CD4-positive, alpha-beta T cell (primary cell): ENCODE results near the gene FARSB. TPM values are rescaled to one million over a fixed set of nuclear protein-coding genes. Genes with fewer than 3 reads are reported as not detected.

Experiments
- ATAC-seq: fragments of 200-7000 bp; cut with Tn5 transposase; one replicate; pipeline ENCODE4 v1.10.0; 2022; ENCODE audit warnings: mild to moderate bottlenecking; ENCODE audit not compliant: poor library complexity
- CTCF ChIA-PET: fragments of 350-600 bp; sonication (Branson Sonifier 250); formaldehyde crosslinking; loops from one replicate; lab custom pipeline; 2021; ENCODE audit warnings: antibody characterized with exemption, inconsistent platforms; lab: Charles Lee
- POLR2A ChIA-PET: fragments of 350-600 bp; sonication (Branson Sonifier 250); formaldehyde crosslinking; loops from one replicate; lab custom pipeline; 2021; ENCODE audit warnings: antibody characterized with exemption, inconsistent platforms; lab: Charles Lee
- DNase-seq, 14 experiments: peaks; one replicate each; pipeline ENCODE4 v3.0.0-alpha.2; 2013 to 2020; ENCODE audit warnings: mixed read lengths in 2 of 14
- H3K27ac ChIP-seq, 2 donors: one replicate each; pipeline versions ENCODE4 v1.5.1 to v1.7.0; 2013; ENCODE audit warnings: low read length in 2 of 2, low read depth in 1 of 2, mild to moderate bottlenecking in 1 of 2
- H3K27me3 ChIP-seq, 2 experiments: 1 replicate in 1 of 2; 2 replicates in 1 of 2; pipeline versions ENCODE4 v1.6.1 to v1.7.0; 2013; ENCODE audit warnings: low read length in 2 of 2, control low read depth in 1 of 2, mild to moderate bottlenecking in 1 of 2, moderate library complexity in 1 of 2; ENCODE audit not compliant: insufficient read depth in 2 of 2, control insufficient read depth in 1 of 2
- H3K36me3 ChIP-seq: one replicate; pipeline ENCODE4 v1.6.1; 2013; ENCODE audit warnings: low read length, control low read depth; ENCODE audit not compliant: insufficient read depth
- H3K4me1 ChIP-seq: one replicate; pipeline ENCODE4 v1.6.1; 2013; ENCODE audit warnings: low read length, control low read depth; ENCODE audit not compliant: insufficient read depth
- H3K4me3 ChIP-seq: one replicate; pipeline ENCODE4 v1.5.1; 2013; ENCODE audit warnings: mild to moderate bottlenecking, low read length, moderate library complexity
- H3K9me3 ChIP-seq, 2 experiments: 1 replicate in 1 of 2; 2 replicates in 1 of 2; pipeline versions ENCODE4 v1.6.1 to v1.7.0; 2013; ENCODE audit warnings: low read length in 2 of 2, mild to moderate bottlenecking in 2 of 2, control low read depth in 1 of 2, moderate library complexity in 1 of 2; ENCODE audit not compliant: control insufficient read depth in 1 of 2, insufficient read depth in 1 of 2
- H3K27ac Mint-ChIP-seq: one replicate; pipeline ENCODE4 v1.8.0; 2020; ENCODE audit warnings: mixed read lengths
- H3K27me3 Mint-ChIP-seq: one replicate; pipeline ENCODE4 v1.8.0; 2021; ENCODE audit warnings: mixed read lengths
- H3K36me3 Mint-ChIP-seq: one replicate; pipeline ENCODE4 v1.8.0; 2021; ENCODE audit warnings: low read depth, mixed read lengths
- H3K4me1 Mint-ChIP-seq: one replicate; pipeline ENCODE4 v1.8.0; 2021; ENCODE audit warnings: low read depth, mixed read lengths
- H3K4me3 Mint-ChIP-seq: one replicate; pipeline ENCODE4 v1.8.0; 2020; ENCODE audit warnings: mild to moderate bottlenecking, mixed read lengths
- H3K9me3 Mint-ChIP-seq: one replicate; pipeline ENCODE4 v1.8.0; 2020; ENCODE audit warnings: mixed read lengths
- CTCF ChIP-seq: fragments of 200-600 bp; IDR thresholded peaks from one replicate; pipeline ENCODE4 v1.8.0; 2022; ENCODE audit warnings: antibody characterized with exemption, mild to moderate bottlenecking
- intact Hi-C, 2 experiments: fragments of 100-400 bp; cut with DNase I in 1 of 2; cut with micrococcal nuclease in 1 of 2; formaldehyde crosslinking; loops; one replicate each; pipeline versions ENCODE4 v1.15.1 to v1.9.0; 2023 to 2025; cut with DNase I, micrococcal nuclease
- total RNA-seq, 174 experiments: library from RNA in 2 of 174; stranded (reverse) in 2 of 174; gene quantifications; one replicate each; pipeline ENCODE4 v1.2.3 and lab custom pipeline; 2021 to 2026

The FARSB gene
- total RNA-seq, 2 experiments from 2014 or later, result 7.8 to 8.7 TPM

GRCh38 chr2:222670191-222671038 lies 14.5 kb upstream of the FARSB start:
- intact Hi-C loops, result no loop called here
- Mint-ChIP-seq H3K27me3 (peaks cover 65% of the 10 kb centered on the region), H3K4me1 (peaks cover 13% of the 10 kb centered on the region), H3K36me3 (no peaks in the 10 kb centered on the region), H3K27ac (no peak overlapping the region), H3K9me3 (no peaks in the 10 kb centered on the region), H3K4me3 (no peak overlapping the region)
- no peak for ATAC-seq
- no peak for TF ChIP-seq CTCF
- CTCF ChIA-PET, result interaction anchor here (1.3 to 2.3 kb wide), 2 partner anchors 9 to 20 kb away, joined by 3 to 6 read pairs; no protein-coding TSS in a partner anchor
- Histone ChIP-seq H3K36me3 (no peaks in the 10 kb centered on the region), H3K27me3 (peaks cover 24 to 40% of the 10 kb centered on the region in 2 experiments), H3K4me1 (peaks cover 9% of the 10 kb centered on the region), H3K4me3 (no peak overlapping the region), H3K9me3 (no peaks in the 10 kb centered on the region), H3K27ac (no peak overlapping the region)
- POLR2A ChIA-PET, result interaction anchor here (0.6 kb wide), 1 partner anchor 267 kb away, joined by 3 read pairs; no protein-coding TSS in a partner anchor
- DNase-seq, result no peak

- CTCF ChIA-PET, result interaction anchor here (2.3 kb wide), 1 partner anchor 21 kb away, joined by 6 read pairs; no protein-coding TSS in a partner anchor
- H3K27me3 Mint-ChIP-seq, result peaks cover 59% of the 10 kb centered on the region
These were observed 13.5 kb upstream of the FARSB start for GRCh38 chr2:222669353-222669752.

GRCh38 chr2:222668494-222669154 lies 12.7 kb upstream of the FARSB start:
- POLR2A ChIA-PET, result no interaction called here
- no peak overlapping the region for H3K4me3 ChIP-seq
- Mint-ChIP-seq H3K9me3 (no peaks in the 10 kb centered on the region), H3K4me3 (no peak overlapping the region), H3K27me3 (peaks cover 55% of the 10 kb centered on the region), H3K4me1 (peaks cover 13% of the 10 kb centered on the region), H3K27ac (no peak overlapping the region), H3K36me3 (no peaks in the 10 kb centered on the region)
- H3K27me3 ChIP-seq, result peaks cover 24 to 35% of the 10 kb centered on the region in 2 experiments
- no peak for ATAC-seq
- intact Hi-C loops, result no loop called here
- H3K36me3 ChIP-seq, result no peaks in the 10 kb centered on the region
- no peaks in the 10 kb centered on the region for H3K9me3 ChIP-seq
- CTCF ChIA-PET, result no interaction called here
- DNase-seq, result no peak
- H3K27ac ChIP-seq, result no peak overlapping the region
- no peak for TF ChIP-seq CTCF
- peaks cover 9% of the 10 kb centered on the region for H3K4me1 ChIP-seq

More at GRCh38 chr2:222669353-222669752, 13.5 kb upstream of the FARSB start:
- H3K4me1 Mint-ChIP-seq, result peaks cover 13% of the 10 kb centered on the region
- H3K27ac Mint-ChIP-seq, result no peak overlapping the region
- H3K36me3 Mint-ChIP-seq, result no peaks in the 10 kb centered on the region
- POLR2A ChIA-PET, result no interaction called here
- intact Hi-C loops, result no loop called here
- H3K36me3 ChIP-seq, result no peaks in the 10 kb centered on the region
- H3K4me3 ChIP-seq, result no peak overlapping the region
- no peak for ATAC-seq
- H3K4me3 Mint-ChIP-seq, result no peak overlapping the region
- peaks cover 24 to 40% of the 10 kb centered on the region in 2 experiments for H3K27me3 ChIP-seq
- peaks cover 9% of the 10 kb centered on the region for H3K4me1 ChIP-seq
- TF ChIP-seq CTCF, result no peak
- H3K27ac ChIP-seq, result no peak overlapping the region
- H3K9me3 Mint-ChIP-seq, result no peaks in the 10 kb centered on the region
- no peaks in the 10 kb centered on the region for H3K9me3 ChIP-seq
- no peak for DNase-seq
